H1 (cell line): ENCODE results near the gene HYLS1. TPM values are rescaled to one million over a fixed set of nuclear protein-coding genes. Genes with fewer than 3 reads are reported as not detected.

Experiments
- CEBPB ChIP-seq: IDR thresholded peaks from 2 replicates; pipeline ENCODE4 v1.6.1; 2012; ENCODE audit warnings: low read depth, low read length
- RAD21 ChIP-seq, 2 experiments: IDR thresholded peaks in 1 of 2; conservative IDR thresholded peaks in 1 of 2; 2 replicates each; pipeline ENCODE4 v1.6.1; 2011; ENCODE audit warnings: low read depth in 2 of 2, low read length in 2 of 2, improper control_type of control experiment in 1 of 2, inconsistent platforms in 1 of 2, mild to moderate bottlenecking in 1 of 2, moderate library complexity in 1 of 2
- SAP30 ChIP-seq: fragments of 300-600 bp; sonication (generic); IDR thresholded peaks from 2 replicates; pipeline ENCODE4 v1.7.1; 2012; ENCODE audit warnings: low read length, moderate library complexity, mild to moderate bottlenecking, inconsistent platforms; ENCODE audit not compliant: insufficient read depth, insufficient replicate concordance
- polyA plus RNA-seq, 7 experiments: library from polyadenylated mRNA; depleted of rRNA in 3 of 7; stranded (reverse) in 5 of 7; unstranded in 2 of 7; fragments of >200 nt in 5 of 7; fragments of 200-250 nt in 2 of 7; gene quantifications; 1 replicate in 5 of 7; 2 replicates in 1 of 7; 4 replicates in 1 of 7; pipeline versions ENCODE4 v1.2.1 to v1.2.3, GENCODE V29; 2011 to 2013; ENCODE audit warnings: missing spikeins in 2 of 7, mixed read lengths in 2 of 7
- total RNA-seq: library from RNA; stranded (reverse); fragmentation: NEBNext Ultra II Directional; extraction: Animal tissue kit (Norgen Biotek cat#: 25700); gene quantifications from 2 replicates; pipeline ENCODE4 v1.2.1, GENCODE V29; 2021

The HYLS1 gene
- total and polyA plus RNA-seq, 2 of the 8 experiments (the other 6 are each of a cell fraction or from before 2014, with no cell fraction given) = 5.1 to 11.6 TPM

DNA sequence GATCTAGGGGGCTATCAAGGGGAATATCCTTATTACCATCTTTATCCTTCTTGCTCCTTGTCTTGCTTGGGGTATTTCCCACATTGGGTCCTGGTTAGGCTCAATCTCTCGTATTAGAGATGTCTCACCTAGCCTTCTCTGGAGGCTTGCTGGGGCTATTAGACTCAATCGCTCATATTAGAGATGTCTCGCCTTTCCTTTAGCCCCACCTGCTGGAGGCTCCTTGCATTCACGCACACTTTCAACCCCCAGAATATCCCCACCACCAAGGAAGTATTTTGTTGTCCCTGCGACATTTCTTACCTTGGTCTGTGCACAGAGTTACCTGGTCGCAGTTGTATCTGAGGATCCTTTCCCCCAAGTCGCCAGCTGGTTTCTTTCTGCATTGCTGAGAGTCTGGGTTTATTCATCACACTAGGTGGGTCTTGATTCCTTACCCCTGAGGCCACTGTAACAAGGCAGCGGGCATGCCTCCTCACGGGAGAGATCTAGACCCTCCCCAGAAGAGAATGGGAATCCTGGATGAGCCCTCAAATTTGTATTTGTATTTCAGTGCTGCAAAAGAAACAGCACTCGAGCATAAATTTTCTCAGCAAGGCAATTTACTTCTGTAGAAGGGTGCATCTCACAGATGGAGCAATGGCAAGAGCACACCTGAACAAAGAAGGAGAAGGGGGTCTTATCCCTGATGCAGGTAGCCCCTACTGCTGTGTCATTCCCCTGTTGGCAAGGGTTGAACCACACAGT is 15.9 kb upstream of the HYLS1 start (continued):
- TF ChIP-seq RAD21 (IDR thresholded peaks at IDR 0.05 in 1 of 2, conservative IDR thresholded peaks at IDR 0.05 in 1 of 2; ENCODE audit: low read depth in 2 of 2, low read length in 2 of 2) = peak; percentile 91 to 92
- TF ChIP-seq SAP30 = no peak
- no peak for TF ChIP-seq CEBPB
- TF ChIP-seq, all 59 proteins: peak for 4
